ENCODE results near the gene ARPC5L. TPM values are rescaled to one million over a fixed set of nuclear protein-coding genes. Genes with fewer than 3 reads are reported as not detected.

ARPC5L gene
- total and polyA plus RNA-seq, 2 experiments from 2014 or later, result 35.9 to 87.3 TPM

GRCh38 chr9:124852121-124852828 is 9.7 kb upstream of the ARPC5L start (continued):
- no peak for TF ChIP-seq ZNF331 (CRISPR knock-in tag; IDR thresholded peaks at IDR 0.05; ENCODE audit: low read depth)
- TF ChIP-seq REST (IDR thresholded peaks at IDR 0.05; ENCODE audit: unreplicated experiment), result no peak
- TF ChIP-seq POLR2AphosphoS5 (IDR thresholded peaks at IDR 0.05; ENCODE audit: low read depth), result no peak
- no peak for TF ChIP-seq EZH2phosphoT487 (IDR thresholded peaks at IDR 0.05; ENCODE audit: unreplicated experiment)

- H3K4me1 Mint-ChIP-seq, result peaks cover 13% of the 10 kb centered on the region
- peaks cover 17% of the 10 kb centered on the region for H3K27me3 Mint-ChIP-seq (ENCODE audit: insufficient read depth, low read depth, poor library complexity)
- H3K9me2 ChIP-seq (ENCODE audit: insufficient read depth), result no peaks in the 10 kb centered on the region
- peak within 1 kb of the TSS; percentile 73 for H3K4me3 Mint-ChIP-seq
- H3K9me3 Mint-ChIP-seq, result peaks cover 3% of the 10 kb centered on the region; the same call in 1 of the 3 replicates
- H3K4me1 ChIP-seq (ENCODE audit: insufficient read depth), result peaks cover 3% of the 10 kb centered on the region; the same call in 1 of the 2 replicates
- peaks cover 14% of the 10 kb centered on the region for H3K36me3 Mint-ChIP-seq (ENCODE audit: low read depth)
- H3K27me3 ChIP-seq (ENCODE audit: insufficient read depth), result no peaks in the 10 kb centered on the region
- H2AFZ ChIP-seq, result peak within 1 kb of the TSS; percentile 95
- H4K20me1 ChIP-seq (replicated peaks; ENCODE audit: insufficient read depth), result 0 out of 2 replicates have a peak, but pooled peaks cover 6% of the 10 kb centered on the region
- H3K27ac ChIP-seq (ENCODE audit: low read depth), result no peak within 1 kb of the TSS
- TF ChIP-seq JUNB (IDR thresholded peaks at IDR 0.05; ENCODE audit: unreplicated experiment) (no peak), CTCF (conservative IDR thresholded peaks at IDR 0.05; ENCODE audit: low read depth in 2 of 2) (peak; percentile 92 to 98)
- peak within 1 kb of the TSS; percentile 59 for H3K4me3 ChIP-seq
- H3K79me2 ChIP-seq (replicated peaks; ENCODE audit: insufficient read depth), result no peaks in the 10 kb centered on the region
- DNase-seq (ENCODE audit: low spot score) (peak; percentile 89), ATAC-seq (peak; percentile 71)
- peak within 1 kb of the TSS; percentile 76 for H3K4me2 ChIP-seq
- H3K36me3 ChIP-seq (ENCODE audit: insufficient read depth), result peaks cover 3% of the 10 kb centered on the region; the same call in 1 of the 2 replicates
- H3F3A ChIP-seq (replicated peaks; ENCODE audit: low read depth), result peaks cover 25% of the 10 kb centered on the region
- H3K27ac Mint-ChIP-seq, result no peak within 1 kb of the TSS
These were observed 8.9 kb upstream of the ARPC5L start, which contains the start of gene WDR38 for GRCh38 chr9:124852829-124853531. TSS of gene WDR38 (plus strand) at chr9:124853460. CDS start at chr9:124853532, 72 bp downstream.

Data from GM23338 (cell line).